Fibroblast of gingiva (primary cell): ENCODE results near the gene ABI3BP.

ENCODE experiments used
- DNase-seq: peaks from one replicate; pipeline ENCODE4 v3.0.0-alpha.2; 2011; ENCODE audit warnings: low read depth

The ABI3BP gene

GRCh38 chr3:100775669-100776068 lies 217.6 kb downstream of the ABI3BP start:
- DNase-seq: no peak

- peak; percentile 42 for DNase-seq
Measured at GRCh38 chr3:100775226-100775625, 218.0 kb downstream of the ABI3BP start.

- DNase-seq: no peak
Measured at GRCh38 chr3:100769693-100770092, 223.5 kb downstream of the ABI3BP start.

- DNase-seq: no peak
Measured at GRCh38 chr3:100766069-100766468, 227.2 kb downstream of the ABI3BP start.

- DNase-seq: no peak
Measured at GRCh38 chr3:100765437-100765975, 227.7 kb downstream of the ABI3BP start.

- DNase-seq: no peak
Measured at GRCh38 chr3:100761951-100762350, 231.3 kb downstream of the ABI3BP start.

GRCh38 chr3:100761211-100761942 lies 231.8 kb downstream of the ABI3BP start:
- DNase-seq: no peak

- no peak for DNase-seq
Measured at GRCh38 chr3:100760377-100760776, 232.8 kb downstream of the ABI3BP start.

- no peak for DNase-seq
Measured at GRCh38 chr3:100759950-100760349, 233.3 kb downstream of the ABI3BP start.

- DNase-seq: no peak
Measured at GRCh38 chr3:100759159-100759558, 234.1 kb downstream of the ABI3BP start.

GRCh38 chr3:100756441-100756840 lies 236.8 kb downstream of the ABI3BP start:
- DNase-seq: peak; percentile 90

- DNase-seq: peak; percentile 9
Measured at GRCh38 chr3:100754563-100755334, 238.5 kb downstream of the ABI3BP start.

- DNase-seq: peak; percentile 72
Measured at GRCh38 chr3:100753846-100754245, 239.4 kb downstream of the ABI3BP start.

- DNase-seq: no peak
Measured at GRCh38 chr3:100748967-100749366, 244.3 kb downstream of the ABI3BP start.

GRCh38 chr3:100748220-100748619 lies 245.0 kb downstream of the ABI3BP start:
- no peak for DNase-seq

- no peak for DNase-seq
Measured at GRCh38 chr3:100746092-100746491, 247.1 kb downstream of the ABI3BP start.

- DNase-seq: no peak
Measured at GRCh38 chr3:100745617-100746016, 247.6 kb downstream of the ABI3BP start.

GRCh38 chr3:100744671-100745070 lies 248.6 kb downstream of the ABI3BP start:
- DNase-seq: no peak

GRCh38 chr3:100743535-100743934 lies 249.7 kb downstream of the ABI3BP start:
- DNase-seq: no peak

GRCh38 chr3:100740207-100740606 lies 253.0 kb downstream of the ABI3BP start:
- no peak for DNase-seq

- no peak for DNase-seq
Measured at GRCh38 chr3:100737334-100737733, 255.9 kb downstream of the ABI3BP start.

GRCh38 chr3:100732435-100732834 lies 260.8 kb downstream of the ABI3BP start:
- no peak for DNase-seq

GRCh38 chr3:100730524-100730923 lies 262.7 kb downstream of the ABI3BP start:
- no peak for DNase-seq
